ENCODE measurements around the gene EPS8L3.
A peak's percentile ranks its signal among the peaks of the same experiment; 100 is the strongest.
"Not testable (repeated sequence)": the region's sequence is repeated elsewhere in the genome, so short reads cannot be mapped to it uniquely, and the experiment has no call there.

EPS8L3 gene

GRCh38 chr1:109732390-109732881 lies 31.3 kb downstream of the EPS8L3 start:
- DNase-seq = no peak

- no peak for DNase-seq
Observed at GRCh38 chr1:109730666-109731065, 33.1 kb downstream of the EPS8L3 start.

GRCh38 chr1:109728870-109729269 lies 34.9 kb downstream of the EPS8L3 start:
- DNase-seq = no peak

GRCh38 chr1:109726728-109727373 lies 36.9 kb downstream of the EPS8L3 start:
- DNase-seq = no peak

GRCh38 chr1:109726007-109726406 lies 37.7 kb downstream of the EPS8L3 start:
- no peak for DNase-seq

- no peak for DNase-seq
Observed at GRCh38 chr1:109725510-109725909, 38.2 kb downstream of the EPS8L3 start.

GRCh38 chr1:109724933-109725332 lies 38.8 kb downstream of the EPS8L3 start:
- DNase-seq = no peak

- peak; percentile 68 for DNase-seq
Observed at GRCh38 chr1:109722908-109723691, 40.6 kb downstream of the EPS8L3 start.

GRCh38 chr1:109721971-109722370 lies 41.8 kb downstream of the EPS8L3 start:
- DNase-seq = no peak

- peak; percentile 25 for DNase-seq
Observed at GRCh38 chr1:109721042-109721441, 42.7 kb downstream of the EPS8L3 start.

GRCh38 chr1:109719337-109719837 lies 44.3 kb downstream of the EPS8L3 start:
- peak; percentile 66 for DNase-seq

GRCh38 chr1:109718495-109718894 lies 45.2 kb downstream of the EPS8L3 start:
- DNase-seq = no peak

GRCh38 chr1:109717729-109718128 lies 46.0 kb downstream of the EPS8L3 start:
- DNase-seq = no peak

- DNase-seq = no peak
Observed at GRCh38 chr1:109716570-109717090, 47.1 kb downstream of the EPS8L3 start.

GRCh38 chr1:109716121-109716520 lies 47.6 kb downstream of the EPS8L3 start:
- DNase-seq = no peak

- DNase-seq = no peak
Observed at GRCh38 chr1:109714661-109715372, 48.9 kb downstream of the EPS8L3 start.

- no peak for DNase-seq
Observed at GRCh38 chr1:109713636-109714035, 50.1 kb downstream of the EPS8L3 start.

GRCh38 chr1:109712321-109712864 lies 51.3 kb downstream of the EPS8L3 start:
- DNase-seq = no peak

- not testable (repeated sequence) for DNase-seq
Observed at GRCh38 chr1:109711593-109712320, 52.0 kb downstream of the EPS8L3 start, which contains the start of gene GSTM5. Gene GSTM5, plus strand, starts transcription at chr1:109712251. Its CDS starts 62 bp downstream, at chr1:109712313.

GRCh38 chr1:109709822-109710221 lies 53.9 kb downstream of the EPS8L3 start:
- DNase-seq = not testable (repeated sequence)

GRCh38 chr1:109708949-109709348 lies 54.8 kb downstream of the EPS8L3 start:
- not testable (repeated sequence) for DNase-seq

- no peak for DNase-seq
Observed at GRCh38 chr1:109705411-109705810, 58.3 kb downstream of the EPS8L3 start.

Data from fibroblast of skin of scalp (primary cell).